SJSA1 (cell line): ENCODE measurements around the gene UPF1. TPM values are rescaled to one million over a fixed set of nuclear protein-coding genes. Genes with fewer than 3 reads are reported as not detected.

Experiments used
- total RNA-seq: library from RNA; depleted of rRNA; stranded (reverse); fragments of >200 nt; shearing (Covaris generic); gene quantifications from 2 replicates; pipeline ENCODE4 v1.2.3, GENCODE V29; 2014; rRNA removed

The UPF1 gene
- total RNA-seq, 1 experiment from 2014 or later, result 68.1 TPM

Other genes with a start within 250 kb of the UPF1 start
- gene REX1BD, start 243.2 kb upstream of the UPF1 start, total RNA-seq, result 84.0 and 198 TPM in 2 replicates
- gene CRLF1, start 225.2 kb upstream of the UPF1 start, total RNA-seq, result 21.3 and 26.7 TPM in 2 replicates
- not detected in 2 replicates for gene TMEM59L, start 219.1 kb upstream of the UPF1 start, total RNA-seq
- 3.3 and 5.8 TPM in 2 replicates for gene KLHL26, start 194.9 kb upstream of the UPF1 start, total RNA-seq
- 1.3 and 2.5 TPM in 2 replicates for gene CRTC1, start 148.3 kb upstream of the UPF1 start, total RNA-seq
- not detected in 2 replicates for gene COMP, start 40.7 kb upstream of the UPF1 start, total RNA-seq
- not detected in 2 replicates for gene CERS1, start 64.2 kb downstream of the UPF1 start, total RNA-seq
- gene COPE, start 87.4 kb downstream of the UPF1 start, total RNA-seq, result 353 and 598 TPM in 2 replicates
- gene DDX49, start 87.8 kb downstream of the UPF1 start, total RNA-seq, result 105 and 134 TPM in 2 replicates
- gene HOMER3, start 109.3 kb downstream of the UPF1 start, total RNA-seq, result 53.7 and 79.3 TPM in 2 replicates
- 31.8 and 46.4 TPM in 2 replicates for gene SUGP2, start 201.6 kb downstream of the UPF1 start, total RNA-seq
- gene ARMC6, start 201.6 kb downstream of the UPF1 start, total RNA-seq, result 54.9 and 59.9 TPM in 2 replicates
- 3.4 and 6.7 TPM in 2 replicates for gene SLC25A42, start 232.0 kb downstream of the UPF1 start, total RNA-seq